A549 (cell line): ENCODE data around the gene S100A9. TPM values are rescaled to one million over a fixed set of nuclear protein-coding genes. Genes with fewer than 3 reads are reported as not detected.

Source experiments
- ATAC-seq, 2 experiments: fragments of 200-7000 bp in 1 of 2; fragments of >200 bp in 1 of 2; cut with Nextera tagmentation in 1 of 2; cut with Tn5 transposase in 1 of 2; 3 replicates each; pipeline versions ENCODE4 v1.8.0 to v1.9.1; 2018 to 2020; ENCODE audit warnings: mild to moderate bottlenecking in 1 of 2, moderate library complexity in 1 of 2
- CTCF ChIA-PET: fragments of 300-600 bp; sonication (Branson Sonifier 250); formaldehyde crosslinking; extraction: SDS; loops from one replicate; lab custom pipeline; 2021; ENCODE audit warnings: antibody characterized with exemption, inconsistent platforms; lab: Yijun Ruan, JAX
- POLR2A ChIA-PET: fragments of 350-600 bp; formaldehyde crosslinking; extraction: SDS; loops from one replicate; lab custom pipeline; 2021; ENCODE audit warnings: antibody characterized with exemption, inconsistent platforms; lab: Yijun Ruan, JAX
- DNase-seq, 2 experiments: peaks; one replicate each; pipeline versions ENCODE4 v3.0.0 to v3.0.0-alpha.2; 2011 to 2016; ENCODE audit warnings: low read depth in 1 of 2, low spot score in 1 of 2
- FAIRE-seq: peaks from 2 replicates; lab custom pipeline; 2011; peaks lifted over from hg19 to GRCh38; lab: Jason Lieb, UNC
- H3K27ac ChIP-seq, 2 experiments: fragments of >200 bp; sonication (Bioruptor Twin); formaldehyde crosslinking; 3 replicates each; pipeline ENCODE4 v1.5.1; 2016 to 2017
- H3K4me1 ChIP-seq: fragments of >200 bp; sonication (Bioruptor Twin); formaldehyde crosslinking; 3 replicates; pipeline ENCODE4 v1.6.1; 2016
- H3K4me2 ChIP-seq: fragments of >200 bp; sonication (Bioruptor Twin); formaldehyde crosslinking; 3 replicates; pipeline ENCODE4 v1.6.1; 2016
- H3K4me3 ChIP-seq: fragments of >200 bp; sonication (Bioruptor Twin); formaldehyde crosslinking; 3 replicates; pipeline ENCODE4 v1.5.1; 2016
- H3K9me3 ChIP-seq: fragments of >200 bp; sonication (Bioruptor Twin); formaldehyde crosslinking; 3 replicates; pipeline ENCODE4 v1.6.1; 2016
- BCL3 ChIP-seq: fragments of >200 bp; sonication (Bioruptor Twin); formaldehyde crosslinking; IDR thresholded peaks from 3 replicates; pipeline ENCODE4 v1.6.1; 2016
- BHLHE40 ChIP-seq: IDR thresholded peaks from 2 replicates; pipeline ENCODE4 v1.6.1; 2012; ENCODE audit warnings: low read depth, low read length, inconsistent platforms
- CHD4 ChIP-seq: fragments of 200-600 bp; sonication (generic); IDR thresholded peaks from 2 replicates; pipeline ENCODE4 v1.6.1; 2016; ENCODE audit warnings: antibody characterized with exemption, mild to moderate bottlenecking, borderline replicate concordance
- EHMT2 ChIP-seq: fragments of 200-600 bp; sonication (generic); IDR thresholded peaks from 2 replicates; pipeline ENCODE4 v1.6.1; 2016; ENCODE audit warnings: antibody characterized with exemption, low read depth, mild to moderate bottlenecking, moderate library complexity
- ESRRA ChIP-seq: fragments of 150-350 bp; IDR thresholded peaks from 2 replicates; pipeline ENCODE4 v1.6.1; 2014; ENCODE audit warnings: mild to moderate bottlenecking, low read length, borderline replicate concordance
- FOSB ChIP-seq: fragments of 250-450 bp; sonication (Bioruptor Pico); IDR thresholded peaks from 2 replicates; pipeline ENCODE4 v1.5.0; 2020; ENCODE audit warnings: mild to moderate bottlenecking, moderate library complexity
- FOSL2 ChIP-seq, 2 experiments: fragments of 450-650 bp in 1 of 2; fragments of >200 bp in 1 of 2; sonication (Bioruptor Twin) in 1 of 2; formaldehyde crosslinking; IDR thresholded peaks; 2 replicates each; pipeline versions ENCODE4 v1.5.0 to v1.6.1; 2016 to 2020; ENCODE audit warnings: mild to moderate bottlenecking in 1 of 2, moderate library complexity in 1 of 2
- FOXS1 ChIP-seq: fragments of 250-450 bp; sonication (Bioruptor Pico); IDR thresholded peaks from 2 replicates; pipeline ENCODE4 v1.5.0; 2020; ENCODE audit warnings: mild to moderate bottlenecking, moderate library complexity
- GATA3 ChIP-seq: IDR thresholded peaks from 2 replicates; pipeline ENCODE4 v1.6.1; 2012; ENCODE audit warnings: borderline replicate concordance
- HEYL ChIP-seq: fragments of 250-450 bp; sonication (Bioruptor Pico); IDR thresholded peaks from 2 replicates; pipeline ENCODE4 v1.8.0; 2021; ENCODE audit warnings: mild to moderate bottlenecking, moderate library complexity
- HMGXB4 ChIP-seq: fragments of 250-450 bp; sonication (Bioruptor Pico); IDR thresholded peaks from 2 replicates; pipeline ENCODE4 v1.5.0; 2021; ENCODE audit warnings: mild to moderate bottlenecking, moderate library complexity, borderline replicate concordance
- HOXA7 ChIP-seq: fragments of 250-450 bp; sonication (Bioruptor Pico); IDR thresholded peaks from 2 replicates; pipeline ENCODE4 v1.5.0; 2020; ENCODE audit warnings: mild to moderate bottlenecking, moderate library complexity
- JUNB ChIP-seq: fragments of >200 bp; sonication (Bioruptor Twin); formaldehyde crosslinking; IDR thresholded peaks from 2 replicates; pipeline ENCODE4 v1.6.1; 2016
- NFE2L2 ChIP-seq: fragments of 150-350 bp; conservative IDR thresholded peaks from 2 replicates; pipeline ENCODE4 v1.6.1; 2014; ENCODE audit warnings: low read length
- NR3C1 ChIP-seq: fragments of >200 bp; sonication (Bioruptor Twin); formaldehyde crosslinking; IDR thresholded peaks from 3 replicates; pipeline ENCODE4 v1.6.1; 2017
- PHF8 ChIP-seq: fragments of 200-600 bp; sonication (generic); IDR thresholded peaks from 2 replicates; pipeline ENCODE4 v1.6.1; 2016; ENCODE audit warnings: low read depth, mild to moderate bottlenecking, antibody characterized with exemption, moderate library complexity, borderline replicate concordance
- POLR2A ChIP-seq: IDR thresholded peaks from 2 replicates; pipeline ENCODE4 v1.6.1; 2012; ENCODE audit warnings: mild to moderate bottlenecking, low read length
- POLR2AphosphoS2 ChIP-seq: conservative IDR thresholded peaks from 2 replicates; pipeline ENCODE4 v1.6.1; 2012; ENCODE audit warnings: low read length, improper control_type of control experiment, inconsistent platforms
- RAD21 ChIP-seq, 2 experiments: fragments of >200 bp in 1 of 2; sonication (Bioruptor Twin) in 1 of 2; formaldehyde crosslinking in 1 of 2; IDR thresholded peaks in 1 of 2; conservative IDR thresholded peaks in 1 of 2; 2 replicates in 1 of 2; 3 replicates in 1 of 2; pipeline ENCODE4 v1.6.1; 2012 to 2018; ENCODE audit warnings: inconsistent platforms in 1 of 2
- RCOR1 ChIP-seq: fragments of 150-350 bp; IDR thresholded peaks from 2 replicates; pipeline ENCODE4 v1.6.1; 2014; ENCODE audit warnings: antibody characterized with exemption, low read length, low read depth
- RNF2 ChIP-seq: fragments of 200-600 bp; sonication (generic); IDR thresholded peaks from 2 replicates; pipeline ENCODE4 v1.6.1; 2016; ENCODE audit warnings: low read depth, mild to moderate bottlenecking, antibody characterized with exemption, moderate library complexity, borderline replicate concordance
- SMC3 ChIP-seq: fragments of >200 bp; sonication (Bioruptor Twin); formaldehyde crosslinking; IDR thresholded peaks from 3 replicates; pipeline ENCODE4 v1.6.1; 2018; ENCODE audit warnings: inconsistent platforms
- TP53 ChIP-seq: fragments of 250-450 bp; sonication (Bioruptor Pico); IDR thresholded peaks from 2 replicates; pipeline ENCODE4 v1.5.0; 2021; ENCODE audit warnings: mild to moderate bottlenecking, moderate library complexity
- USF2 ChIP-seq: fragments of 450-650 bp; IDR thresholded peaks from 2 replicates; pipeline ENCODE4 v1.6.1; 2014; ENCODE audit warnings: antibody characterized with exemption
- ZC3H11A ChIP-seq: fragments of 450-650 bp; IDR thresholded peaks from 2 replicates; pipeline ENCODE4 v1.6.1; 2014; ENCODE audit warnings: antibody characterized with exemption, mild to moderate bottlenecking
- ZFP36 ChIP-seq: fragments of 450-650 bp; IDR thresholded peaks from 2 replicates; pipeline ENCODE4 v1.6.1; 2014; ENCODE audit warnings: borderline replicate concordance; ENCODE audit not compliant: partially characterized antibody
- ZSCAN20 ChIP-seq: fragments of 250-450 bp; sonication (Bioruptor Pico); IDR thresholded peaks from 2 replicates; pipeline ENCODE4 v1.8.0; 2022; ENCODE audit warnings: mild to moderate bottlenecking, moderate library complexity
- WGBS: methylation state at CpG from one replicate; pipeline ENCODE4 v1.1.6; 2017; ENCODE audit errors: missing lambda C conversion rate; 5-methylcytosine and 5-hydroxymethylcytosine counted together
- polyA plus RNA-seq, 4 experiments: library from polyadenylated mRNA; depleted of rRNA in 3 of 4; stranded (reverse); fragments of >200 nt; fragmentation: RNase III in 1 of 4; extraction: RNeasy Plus Mini Kit Qiagen cat#74134 plus additional on column Dnase treatment in 1 of 4; gene quantifications; 2 replicates in 3 of 4; 3 replicates in 1 of 4; pipeline ENCODE4 v1.2.3, GENCODE V29; 2011 to 2017

The S100A9 gene
- polyA plus RNA-seq, 2 of the 4 experiments (the other 2 are of a cell fraction), result 0.90 to 3.1 TPM

- ATAC-seq, result no peak
- 4% methylated on average over 17 of the region's 17 CpGs for WGBS
- no peak overlapping the region for H3K27ac ChIP-seq
- POLR2A ChIA-PET, result no interaction called here
- FAIRE-seq, result no peak
- H3K4me2 ChIP-seq, result no peak overlapping the region
- no peaks in the 10 kb centered on the region for H3K4me1 ChIP-seq
- no peaks in the 10 kb centered on the region for H3K9me3 ChIP-seq
- no peak overlapping the region for H3K4me3 ChIP-seq
- no peak for TF ChIP-seq CHD4
- TF ChIP-seq BHLHE40, result no peak
- TF ChIP-seq SMC3, result no peak
- TF ChIP-seq USF2, result no peak
- no peak for TF ChIP-seq ZC3H11A
- no peak for TF ChIP-seq ZFP36
- no peak for TF ChIP-seq FOSB (CRISPR knock-in tag)
- TF ChIP-seq ESRRA, result no peak
- no peak for TF ChIP-seq RAD21 (conservative IDR thresholded peaks at IDR 0.05 in 1 of 2, IDR thresholded peaks at IDR 0.05 in 1 of 2)
- no peak for TF ChIP-seq HOXA7
- no peak for TF ChIP-seq NR3C1
- no peak for TF ChIP-seq GATA3
- TF ChIP-seq EHMT2, result no peak
- TF ChIP-seq ZSCAN20 (CRISPR knock-in tag), result no peak
- TF ChIP-seq JUNB, result no peak
- no peak for TF ChIP-seq POLR2AphosphoS2
- no peak for TF ChIP-seq NFE2L2
- CTCF ChIA-PET, result interaction anchor here (1.3 kb wide), 2 partner anchors 104 to 178 kb away, joined by 3 to 4 read pairs; no protein-coding TSS in a partner anchor
- no peak for DNase-seq
These were observed 32.6 kb downstream of the S100A9 start for GRCh38 chr1:153389973-153390879.

- no peak for FAIRE-seq
- Histone ChIP-seq H3K4me3 (no peak within 1 kb of the TSS), H3K4me2 (no peak within 1 kb of the TSS)
- POLR2A ChIA-PET, result no interaction called here
- TF ChIP-seq PHF8, result no peak
- no peak for TF ChIP-seq EHMT2
- TF ChIP-seq RCOR1, result no peak
- TF ChIP-seq TP53 (CRISPR knock-in tag), result no peak
- TF ChIP-seq NR3C1, result no peak
- TF ChIP-seq RNF2, result no peak
- TF ChIP-seq, all 56 proteins: peak for 0
- CTCF ChIA-PET, result interaction anchor here (1.3 to 2.1 kb wide), 2 partner anchors 103 to 177 kb away, joined by 3 to 6 read pairs; no protein-coding TSS in a partner anchor
- H3K4me1 ChIP-seq, result no peaks in the 10 kb centered on the region
- no peak within 1 kb of the TSS for H3K27ac ChIP-seq
- 3% methylated on average over 7 of the region's 7 CpGs for WGBS
- H3K9me3 ChIP-seq, result no peaks in the 10 kb centered on the region
- no peak for ATAC-seq
- no peak for DNase-seq
These were observed 33.5 kb downstream of the S100A9 start, which contains the start of gene S100A8 for GRCh38 chr1:153390938-153391710. S100A8 (minus strand) TSS chr1:153391073; CDS start chr1:153390535, 538 bp downstream.

GRCh38 chr1:153392258-153392657 lies 34.6 kb downstream of the S100A9 start:
- TF ChIP-seq FOXS1 (CRISPR knock-in tag), result no peak
- TF ChIP-seq HEYL, result no peak
- no peak for TF ChIP-seq RAD21 (conservative IDR thresholded peaks at IDR 0.05 in 1 of 2, IDR thresholded peaks at IDR 0.05 in 1 of 2)
- no peak for TF ChIP-seq FOSL2 (IDR thresholded peaks at IDR 0.05)
- no peak for TF ChIP-seq FOSL2 (CRISPR knock-in tag; IDR thresholded peaks at IDR 0.05)
- no peak for TF ChIP-seq BCL3
- no peak for TF ChIP-seq JUNB
- no peak for TF ChIP-seq POLR2A
- TF ChIP-seq HMGXB4 (CRISPR knock-in tag), result no peak
- no peak overlapping the region for H3K27ac ChIP-seq
- DNase-seq (no peak), ATAC-seq (no peak), FAIRE-seq (no peak)
- POLR2A ChIA-PET, result no interaction called here
- WGBS, result 0% methylated on average over 3 of the region's 3 CpGs
- no peak overlapping the region for H3K4me3 ChIP-seq
- no peaks in the 10 kb centered on the region for H3K9me3 ChIP-seq
- CTCF ChIA-PET, result interaction anchor here (1.4 to 2.1 kb wide), 3 partner anchors 38 to 102 kb away, joined by 4 to 6 read pairs (median 6); no protein-coding TSS in a partner anchor
- no peaks in the 10 kb centered on the region for H3K4me1 ChIP-seq
- H3K4me2 ChIP-seq, result no peak overlapping the region
